ENCODE data around the gene EFHC1. TPM values are rescaled to one million over a fixed set of nuclear protein-coding genes. Genes with fewer than 3 reads are reported as not detected.

EFHC1 gene
- total and polyA plus RNA-seq, 2 of the 13 experiments (the other 11 are each of a cell fraction or from before 2014, with no cell fraction given), result 23.4 to 29.5 TPM

- TF ChIP-seq CTCF (CRISPR knock-in tag; IDR thresholded peaks at IDR 0.05), result peak; percentile 36; the same call in 1 of the 2 replicates
- TF ChIP-seq KLF15 (CRISPR knock-in tag; IDR thresholded peaks at IDR 0.05; ENCODE audit: borderline replicate concordance), result no peak
- no peak for TF ChIP-seq PBX2 (CRISPR knock-in tag; IDR thresholded peaks at IDR 0.05)
- TF ChIP-seq ZNF577 (CRISPR knock-in tag; IDR thresholded peaks at IDR 0.05; ENCODE audit: borderline replicate concordance, low read depth), result no peak
- TF ChIP-seq ZNF414 (CRISPR knock-in tag; IDR thresholded peaks at IDR 0.05), result no peak
- no peak for TF ChIP-seq HNRNPH1 (optimal IDR thresholded peaks at IDR 0.05; ENCODE audit: low read depth, low read length)
- no peak for TF ChIP-seq ZNF674 (CRISPR knock-in tag; IDR thresholded peaks at IDR 0.05; ENCODE audit: low read depth)
- no peak for TF ChIP-seq ZNF234 (CRISPR knock-in tag; conservative IDR thresholded peaks at IDR 0.05)
- TF ChIP-seq HES4 (CRISPR knock-in tag; IDR thresholded peaks at IDR 0.05; ENCODE audit: borderline replicate concordance), result no peak
- no peak for TF ChIP-seq NR2F1 (CRISPR knock-in tag; IDR thresholded peaks at IDR 0.05)
- TF ChIP-seq THRA (CRISPR knock-in tag; IDR thresholded peaks at IDR 0.05; ENCODE audit: borderline replicate concordance), result peak; percentile 88
- 0 out of 2 replicates have a peak, but pooled peaks have one; percentile 71 for TF ChIP-seq ZNF557 (CRISPR knock-in tag; IDR thresholded peaks at IDR 0.05)
- TF ChIP-seq RBAK (CRISPR knock-in tag; IDR thresholded peaks at IDR 0.05), result no peak
- peak; percentile 41 for TF ChIP-seq ASH2L (IDR thresholded peaks at IDR 0.05; ENCODE audit: insufficient read length, low read depth, low read length)
- peak; percentile 38; the same call in 1 of the 2 replicates for TF ChIP-seq MAX (IDR thresholded peaks at IDR 0.05)
- peak; percentile 23; the same call in 1 of the 2 replicates for TF ChIP-seq ZNF784 (CRISPR knock-in tag; IDR thresholded peaks at IDR 0.05; ENCODE audit: borderline replicate concordance)
- no peak for TF ChIP-seq CBX5 (CRISPR knock-in tag; IDR thresholded peaks at IDR 0.05; ENCODE audit: borderline replicate concordance)
- TF ChIP-seq NCOA1 (CRISPR knock-in tag; IDR thresholded peaks at IDR 0.05), result no peak
- TF ChIP-seq ATRX (CRISPR knock-in tag; IDR thresholded peaks at IDR 0.05; ENCODE audit: borderline replicate concordance), result no peak
- no peak for TF ChIP-seq HNRNPUL1 (IDR thresholded peaks at IDR 0.05; ENCODE audit: low read depth, low read length)
- TF ChIP-seq PAX8 (CRISPR knock-in tag; IDR thresholded peaks at IDR 0.05; ENCODE audit: borderline replicate concordance), result no peak
- no peak for TF ChIP-seq BCL3 (CRISPR knock-in tag; IDR thresholded peaks at IDR 0.05)
Observed at GRCh38 chr6:52371656-52372191, 48.4 kb upstream of the EFHC1 start (continued).
